WERI-Rb-1 (cell line): ENCODE measurements around the gene CEBPG.

ENCODE experiments used
- DNase-seq: peaks from one replicate; pipeline ENCODE4 v3.0.0-alpha.2; 2020
- H3K27ac ChIP-seq: fragments of 250-450 bp; sonication (Bioruptor Pico); 2 replicates; pipeline ENCODE4 v1.5.1; 2020; ENCODE audit warnings: mild to moderate bottlenecking, moderate library complexity
- H3K27me3 ChIP-seq: fragments of 250-450 bp; sonication (Bioruptor Pico); 2 replicates; pipeline ENCODE4 v1.5.1; 2021; ENCODE audit warnings: mild to moderate bottlenecking, low read depth, moderate library complexity; ENCODE audit not compliant: insufficient read depth, severe bottlenecking
- H3K36me3 ChIP-seq: fragments of 250-450 bp; sonication (Bioruptor Pico); 2 replicates; pipeline ENCODE4 v1.5.1; 2020; ENCODE audit warnings: mild to moderate bottlenecking, moderate library complexity
- H3K4me3 ChIP-seq: 2 replicates; pipeline ENCODE4 v1.5.1; 2011; ENCODE audit warnings: low read depth, mild to moderate bottlenecking, control low read depth, low read length
- H3K9me3 ChIP-seq: fragments of 250-450 bp; sonication (Bioruptor Pico); 2 replicates; pipeline ENCODE4 v1.5.1; 2021; ENCODE audit warnings: mild to moderate bottlenecking, moderate library complexity; ENCODE audit not compliant: severe bottlenecking
- CTCF ChIP-seq: IDR thresholded peaks from 2 replicates; pipeline ENCODE4 v1.5.1; 2011; ENCODE audit warnings: low read depth, mild to moderate bottlenecking, control low read depth, inconsistent platforms, low read length

The CEBPG gene

GRCh38 chr19:33340991-33341390, 32.5 kb upstream of the CEBPG start:
- Histone ChIP-seq H3K36me3 (no peaks in the 10 kb centered on the region), H3K27me3 (peaks cover 9% of the 10 kb centered on the region), H3K27ac (no peak overlapping the region), H3K4me3 (no peak overlapping the region), H3K9me3 (no peaks in the 10 kb centered on the region)
- TF ChIP-seq CTCF, result no peak
- no peak for DNase-seq

- H3K27ac ChIP-seq, result no peak overlapping the region
- no peak for DNase-seq
- H3K36me3 ChIP-seq, result no peaks in the 10 kb centered on the region
- TF ChIP-seq CTCF, result no peak
- peaks cover 9% of the 10 kb centered on the region for H3K27me3 ChIP-seq
- no peak overlapping the region for H3K4me3 ChIP-seq
- no peaks in the 10 kb centered on the region for H3K9me3 ChIP-seq
Observed at GRCh38 chr19:33343301-33343700, 30.2 kb upstream of the CEBPG start.

DNA sequence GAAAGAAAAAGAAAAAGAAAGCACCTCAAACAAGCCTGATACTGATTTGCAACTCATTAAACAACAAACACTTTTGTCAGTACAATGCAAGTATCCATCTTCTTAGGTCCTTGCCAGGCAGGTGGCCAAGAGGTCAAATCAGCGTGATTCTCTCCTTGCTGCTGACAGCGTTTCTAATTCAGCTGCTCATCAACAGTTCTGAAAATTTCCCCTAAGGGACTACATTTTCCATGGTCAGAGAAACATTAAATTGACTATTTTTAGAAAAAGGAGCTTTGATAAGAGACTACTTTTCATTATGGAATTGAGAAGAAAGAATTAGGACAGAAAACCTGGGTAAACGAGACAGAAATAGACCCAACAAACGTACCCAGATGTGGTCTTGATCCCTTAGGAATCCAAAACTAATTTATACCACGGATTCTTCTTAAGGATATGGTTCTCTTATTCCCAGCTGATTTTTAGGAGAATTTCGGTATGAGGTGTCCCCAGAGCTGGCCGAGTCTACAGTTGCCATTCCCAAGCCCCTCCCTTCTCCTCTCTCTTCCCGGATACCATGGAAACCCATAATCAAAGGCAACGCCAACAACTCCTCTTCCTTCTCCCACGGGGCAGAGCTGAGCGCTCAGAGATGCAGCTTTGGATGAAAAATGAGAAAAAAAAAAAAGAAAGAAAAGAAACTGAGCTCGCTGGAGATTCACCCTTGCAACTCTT, 29.5 kb upstream of the CEBPG start:
- no peak for DNase-seq
- Histone ChIP-seq H3K4me3 (no peak overlapping the region), H3K36me3 (no peaks in the 10 kb centered on the region), H3K9me3 (no peaks in the 10 kb centered on the region), H3K27me3 (peaks cover 9% of the 10 kb centered on the region), H3K27ac (no peak overlapping the region)
- no peak for TF ChIP-seq CTCF

- no peaks in the 10 kb centered on the region for H3K9me3 ChIP-seq
- H3K4me3 ChIP-seq, result no peak overlapping the region
- no peak overlapping the region for H3K27ac ChIP-seq
- H3K36me3 ChIP-seq, result no peaks in the 10 kb centered on the region
- peaks cover 9% of the 10 kb centered on the region for H3K27me3 ChIP-seq
- no peak for TF ChIP-seq CTCF
- no peak for DNase-seq
Observed at GRCh38 chr19:33344573-33344925, 29.0 kb upstream of the CEBPG start.

DNA sequence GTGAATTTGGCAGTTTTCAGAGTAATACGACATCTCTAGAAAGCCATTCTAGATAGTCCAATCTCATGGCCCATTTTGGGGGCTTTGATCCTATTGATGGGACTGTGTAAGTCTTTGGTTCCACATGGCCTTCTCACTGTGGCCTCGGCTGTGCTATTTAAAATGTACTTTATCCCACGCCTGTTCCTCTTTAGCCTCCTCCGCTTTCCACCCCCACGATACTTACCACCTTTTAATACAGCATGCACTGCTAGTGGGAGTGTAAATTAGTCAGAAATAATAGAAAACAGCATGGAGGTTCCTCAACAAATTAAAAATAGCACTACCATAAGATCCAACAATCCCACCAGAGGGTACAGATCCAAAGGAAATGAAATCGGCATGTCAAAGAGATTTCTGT, 28.3 kb upstream of the CEBPG start:
- Histone ChIP-seq H3K9me3 (no peaks in the 10 kb centered on the region), H3K27ac (no peak overlapping the region), H3K4me3 (no peak overlapping the region), H3K27me3 (peaks cover 7% of the 10 kb centered on the region), H3K36me3 (no peaks in the 10 kb centered on the region)
- no peak for DNase-seq
- no peak for TF ChIP-seq CTCF

- no peak for DNase-seq
- no peak for TF ChIP-seq CTCF
- Histone ChIP-seq H3K27me3 (no peaks in the 10 kb centered on the region), H3K9me3 (no peaks in the 10 kb centered on the region), H3K36me3 (no peaks in the 10 kb centered on the region), H3K27ac (no peak overlapping the region), H3K4me3 (no peak overlapping the region)
Observed at GRCh38 chr19:33346665-33347064, 26.8 kb upstream of the CEBPG start.
